ENCODE results near the gene ULK1. TPM values are rescaled to one million over a fixed set of nuclear protein-coding genes. Genes with fewer than 3 reads are reported as not detected.

ULK1 gene
- total and polyA plus RNA-seq, 10 donors = 9.9 to 60.7 (median 46.7) TPM

DNA sequence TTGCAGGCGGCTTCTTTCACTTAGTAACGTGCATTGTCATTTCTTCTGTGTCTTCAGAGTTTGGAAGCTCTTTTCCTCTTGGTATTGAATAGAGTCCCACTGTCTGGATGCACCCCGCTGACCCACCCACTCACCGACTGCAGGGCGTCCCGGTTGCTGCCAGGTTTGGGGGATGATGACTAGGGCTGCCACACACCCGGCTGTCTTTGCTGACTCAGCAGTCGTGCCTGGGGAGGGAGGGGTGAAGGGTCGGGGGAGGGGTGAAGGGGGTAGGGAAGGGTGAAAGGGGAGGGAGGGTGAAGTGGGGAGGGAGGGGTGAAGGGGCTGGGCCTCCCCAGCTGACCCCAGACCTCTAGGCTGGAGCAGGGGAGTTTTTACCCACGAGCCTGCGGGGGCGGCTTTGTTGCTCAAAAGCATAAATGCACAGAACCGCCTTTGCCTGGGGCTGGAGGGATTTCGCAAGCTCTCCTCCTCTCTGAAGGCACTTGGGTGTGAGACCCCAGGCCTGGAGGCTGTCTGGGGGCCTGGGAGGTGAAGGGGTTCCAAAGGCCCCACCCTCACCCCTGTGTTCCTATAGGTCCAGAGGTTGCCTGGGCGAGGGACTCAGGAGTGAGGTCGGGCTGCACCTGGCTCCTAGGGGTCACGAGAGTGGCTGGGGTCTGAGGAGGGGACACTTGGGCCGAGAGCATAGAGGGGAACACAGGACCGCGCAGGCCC lies 31.3 kb upstream of the ULK1 start:
- peak; percentile 68 for DNase-seq
- Histone ChIP-seq H3K36me3 (no peaks in the 10 kb centered on the region), H3K4me1 (peaks cover 0 to 41% (median 11%) of the 10 kb centered on the region in 6 donors), H3K27me3 (replicated peaks in 1 of 7) (peaks cover 0 to 23% (median 0%) of the 10 kb centered on the region in 7 donors), H3K4me3 (no peak overlapping the region), H3K9me3 (no peaks in the 10 kb centered on the region), H3K27ac (no peak overlapping the region)
- WGBS, 5 donors = 40 to 62% (median 46%) methylated on average over 19 to 20 of the region's 20 CpGs
- intact Hi-C loops (cut with DNase I; ENCODE audit: low total_unique reads) = no loop called here
- TF ChIP-seq CTCF (IDR thresholded peaks at IDR 0.05 in 8 of 11, conservative IDR thresholded peaks at IDR 0.05 in 3 of 11) (no peak), POLR2A (IDR thresholded peaks at IDR 0.05) (no peak), POLR2AphosphoS5 (IDR thresholded peaks at IDR 0.05) (no peak)

GRCh38 chr12:131863711-131864396 lies 30.6 kb upstream of the ULK1 start:
- no peaks in the 10 kb centered on the region for H3K36me3 ChIP-seq
- H3K27me3 ChIP-seq (replicated peaks in 1 of 7) = peaks cover 0 to 16% (median 0%) of the 10 kb centered on the region in 7 donors
- intact Hi-C loops (cut with DNase I; ENCODE audit: low total_unique reads) = no loop called here
- TF ChIP-seq POLR2A (IDR thresholded peaks at IDR 0.05) (no peak), CTCF (IDR thresholded peaks at IDR 0.05 in 8 of 11, conservative IDR thresholded peaks at IDR 0.05 in 3 of 11) (no peak), POLR2AphosphoS5 (IDR thresholded peaks at IDR 0.05) (no peak)
- H3K9me3 ChIP-seq = no peaks in the 10 kb centered on the region
- no peak for DNase-seq
- H3K4me3 ChIP-seq = no peak overlapping the region
- peaks cover 0 to 42% (median 11%) of the 10 kb centered on the region in 6 donors for H3K4me1 ChIP-seq
- no peak overlapping the region for H3K27ac ChIP-seq
- 74 to 91% (median 82%) methylated on average over 9 to 24 of the region's 24 CpGs for WGBS, 5 donors

DNA sequence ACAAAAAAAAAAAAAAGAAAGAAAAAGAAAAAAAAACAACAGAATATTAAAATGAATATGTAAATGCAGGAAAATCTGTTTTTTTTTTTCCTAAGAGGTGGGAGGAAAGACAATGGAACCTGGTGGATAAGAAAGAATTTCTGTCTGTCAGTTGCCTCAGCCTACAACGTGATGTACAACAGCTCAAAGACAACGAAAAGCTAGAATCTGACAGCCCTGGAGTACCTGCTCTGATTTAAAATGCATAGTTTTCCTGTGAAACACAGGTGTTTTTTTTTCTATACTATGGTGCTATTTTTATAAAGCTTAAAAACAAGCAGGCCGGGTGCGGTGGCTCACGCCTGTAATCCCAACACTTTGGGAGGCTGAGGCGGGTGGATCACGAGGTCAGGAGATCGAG lies 30.0 kb upstream of the ULK1 start:
- peaks cover 0 to 42% (median 11%) of the 10 kb centered on the region in 6 donors for H3K4me1 ChIP-seq
- H3K27me3 ChIP-seq (replicated peaks in 1 of 7) = peaks cover 0 to 16% (median 0%) of the 10 kb centered on the region in 7 donors
- no peaks in the 10 kb centered on the region for H3K9me3 ChIP-seq
- intact Hi-C loops (cut with DNase I; ENCODE audit: low total_unique reads) = no loop called here
- TF ChIP-seq POLR2AphosphoS5 (IDR thresholded peaks at IDR 0.05) (no peak), POLR2A (IDR thresholded peaks at IDR 0.05) (no peak), CTCF (IDR thresholded peaks at IDR 0.05 in 8 of 11, conservative IDR thresholded peaks at IDR 0.05 in 3 of 11) (no peak)
- H3K36me3 ChIP-seq = no peaks in the 10 kb centered on the region
- 85 to 94% (median 91%) methylated on average over 8 of the region's 8 CpGs for WGBS, 5 donors
- no peak for DNase-seq
- no peak overlapping the region for H3K27ac ChIP-seq
- no peak overlapping the region for H3K4me3 ChIP-seq

Data from spleen (tissue), 11 donors.